Activated CD4-positive, alpha-beta T cell treated with anti-CD3 and anti-CD28 coated beads for 48 hours (primary cell): ENCODE results near the gene LYPD6.

ENCODE experiments used
- DNase-seq: peaks from one replicate; pipeline ENCODE4 v3.0.0-alpha.2; 2020

Gene LYPD6

DNA sequence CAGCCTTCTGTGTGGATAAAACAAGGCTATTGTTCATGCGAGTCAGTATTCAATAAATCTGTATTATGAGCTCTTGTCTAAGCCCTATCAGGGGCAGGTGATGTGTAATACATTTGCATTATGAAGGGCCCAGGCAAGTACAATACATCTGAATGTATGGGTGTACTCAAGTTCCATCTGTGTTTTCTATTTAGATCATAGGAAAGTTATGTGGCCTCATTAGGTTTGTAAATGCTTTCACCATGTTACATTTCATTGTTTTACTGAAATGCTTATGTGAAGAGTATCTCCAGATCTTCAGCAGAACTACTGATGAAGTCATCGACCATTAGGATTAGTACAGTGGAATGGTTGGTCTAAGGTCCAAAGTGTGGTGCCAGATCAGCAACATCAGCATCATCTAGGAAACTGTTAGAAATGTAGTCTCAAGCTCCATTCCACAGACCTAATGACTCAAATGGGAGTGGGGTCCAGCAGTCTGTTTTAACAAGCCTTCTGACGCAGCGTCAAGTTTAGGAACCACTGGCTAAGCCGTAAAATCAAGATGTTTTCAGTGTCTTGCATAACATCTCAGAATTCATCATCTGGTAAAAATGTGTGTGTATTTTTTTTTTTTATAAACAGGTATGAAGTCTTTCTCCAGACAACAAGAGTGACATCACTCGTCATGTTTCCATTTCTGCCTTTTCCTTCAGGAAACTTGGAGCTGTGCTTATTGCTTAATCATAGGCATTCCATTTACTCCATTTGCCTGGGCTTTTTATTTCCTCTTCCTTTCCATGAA lies 80.5 kb downstream of the LYPD6 start:
- DNase-seq, result no peak

DNA sequence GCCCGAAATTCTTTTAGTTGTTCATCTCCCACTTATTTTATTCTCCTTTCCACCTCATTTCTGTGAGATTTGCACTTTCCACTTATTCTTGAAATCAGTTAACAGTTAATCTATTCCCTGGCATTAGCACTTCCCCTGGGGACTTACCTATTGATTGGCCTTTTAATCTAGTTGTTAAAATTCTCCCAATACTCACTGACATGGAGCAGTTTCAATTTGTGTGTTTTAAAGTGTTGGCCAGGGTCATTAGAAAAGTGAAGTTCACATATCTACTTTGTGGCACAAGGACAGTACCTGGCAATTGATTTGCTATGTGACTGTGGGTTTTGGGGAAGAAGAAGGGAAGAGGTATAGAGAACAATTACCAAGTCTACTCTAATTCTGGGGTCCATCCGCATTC lies 83.1 kb downstream of the LYPD6 start:
- no peak for DNase-seq

DNA sequence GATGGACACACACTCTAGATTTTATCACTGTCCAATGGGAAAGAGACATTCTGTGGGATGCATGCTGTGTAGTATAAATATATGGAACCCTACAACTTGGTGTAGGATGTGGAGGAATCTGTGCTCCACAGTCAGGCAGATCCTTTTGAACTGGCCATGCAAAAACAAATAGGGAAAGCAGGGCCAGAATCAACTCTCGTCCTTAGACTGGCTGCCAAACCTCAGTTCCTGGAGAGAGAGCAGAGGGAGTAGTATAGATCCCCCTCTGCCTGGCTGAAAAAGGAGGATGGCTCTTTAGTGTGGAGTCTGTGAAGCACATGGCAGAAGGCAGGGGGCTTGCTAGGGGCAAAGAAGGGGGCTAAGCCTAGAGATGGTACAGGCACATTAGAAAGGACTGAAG lies 84.7 kb downstream of the LYPD6 start:
- DNase-seq, result no peak

DNA sequence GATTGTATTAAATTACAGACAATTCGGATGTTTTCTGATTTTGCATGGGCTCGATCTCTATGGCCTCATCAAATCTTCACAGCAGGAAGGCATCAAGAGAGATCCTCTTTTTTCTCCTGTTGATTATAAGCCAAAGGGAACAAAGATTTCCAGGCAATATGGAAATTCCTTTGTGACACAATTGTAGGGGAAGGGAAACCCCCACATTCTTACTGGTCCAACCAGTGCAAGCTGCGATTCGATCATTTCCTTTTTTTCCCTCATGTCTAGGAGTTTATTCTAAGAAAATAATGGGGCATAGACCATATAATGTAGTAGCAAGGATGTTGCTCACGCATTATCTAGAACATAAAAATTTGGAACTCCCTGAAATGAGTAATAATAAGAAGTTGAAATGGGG lies 87.7 kb downstream of the LYPD6 start:
- DNase-seq, result no peak

DNA sequence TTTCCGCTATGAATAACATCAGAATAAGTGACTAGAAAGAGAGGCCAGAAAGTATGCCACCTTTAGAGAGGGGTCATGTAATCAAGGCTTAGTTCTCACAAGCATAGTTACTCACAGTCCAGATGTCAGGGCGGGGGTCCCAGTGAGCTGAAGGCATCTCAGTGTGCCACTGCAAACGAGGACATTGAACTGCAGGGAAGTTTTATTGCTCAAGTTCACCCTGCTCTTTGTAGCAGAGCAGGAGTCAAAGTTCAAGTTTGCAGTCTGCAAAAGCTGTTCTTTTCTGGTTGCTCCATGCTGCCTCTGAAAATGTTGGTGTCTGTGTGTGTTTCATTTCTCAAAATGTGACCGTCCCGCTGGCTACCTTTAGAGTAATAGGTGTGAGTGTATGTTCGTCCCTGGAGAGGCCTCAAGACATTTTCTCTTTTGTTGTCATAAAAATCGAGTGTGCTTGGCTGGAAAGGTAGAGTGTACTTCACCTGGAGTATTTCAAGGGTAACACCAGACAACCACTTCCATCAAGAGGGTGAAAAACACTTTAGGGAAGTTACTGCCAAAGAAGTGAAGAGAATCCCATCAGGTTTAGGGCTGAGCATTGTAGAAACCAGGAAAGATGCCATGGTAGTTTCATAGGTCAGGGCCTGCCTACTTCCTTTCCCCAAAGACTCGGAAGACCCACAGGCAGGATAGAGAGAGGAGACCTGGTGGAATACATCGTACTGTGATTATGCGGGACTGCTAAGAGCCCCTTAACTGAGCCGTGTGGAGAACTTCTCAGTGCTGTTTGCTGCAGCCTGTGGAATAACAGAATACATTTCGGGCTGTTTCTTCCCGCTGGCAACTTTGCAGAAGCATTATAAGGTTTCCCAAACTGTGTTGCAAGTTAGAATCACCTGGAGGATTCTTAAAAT lies 89.9 kb downstream of the LYPD6 start:
- no peak for DNase-seq

DNA sequence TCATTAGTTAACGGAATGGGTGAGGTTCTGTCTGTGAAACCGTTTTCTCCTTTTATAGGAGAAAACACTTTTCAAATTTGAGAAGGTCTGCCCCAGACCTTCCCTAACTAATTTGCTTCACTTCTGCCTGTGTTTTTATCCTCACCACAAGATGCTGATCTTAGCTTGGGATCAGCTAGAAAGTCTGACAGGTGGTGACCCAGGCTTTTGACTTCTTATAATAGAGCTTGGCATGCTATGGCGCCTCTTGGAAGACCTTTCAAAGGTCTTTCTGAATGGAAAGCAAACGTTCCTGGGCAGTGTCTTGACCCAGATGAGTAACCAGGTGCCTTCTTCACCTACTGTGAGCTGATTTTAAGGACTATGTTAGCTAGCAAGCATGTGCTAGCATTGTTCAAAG lies 91.4 kb downstream of the LYPD6 start:
- DNase-seq, result no peak

DNA sequence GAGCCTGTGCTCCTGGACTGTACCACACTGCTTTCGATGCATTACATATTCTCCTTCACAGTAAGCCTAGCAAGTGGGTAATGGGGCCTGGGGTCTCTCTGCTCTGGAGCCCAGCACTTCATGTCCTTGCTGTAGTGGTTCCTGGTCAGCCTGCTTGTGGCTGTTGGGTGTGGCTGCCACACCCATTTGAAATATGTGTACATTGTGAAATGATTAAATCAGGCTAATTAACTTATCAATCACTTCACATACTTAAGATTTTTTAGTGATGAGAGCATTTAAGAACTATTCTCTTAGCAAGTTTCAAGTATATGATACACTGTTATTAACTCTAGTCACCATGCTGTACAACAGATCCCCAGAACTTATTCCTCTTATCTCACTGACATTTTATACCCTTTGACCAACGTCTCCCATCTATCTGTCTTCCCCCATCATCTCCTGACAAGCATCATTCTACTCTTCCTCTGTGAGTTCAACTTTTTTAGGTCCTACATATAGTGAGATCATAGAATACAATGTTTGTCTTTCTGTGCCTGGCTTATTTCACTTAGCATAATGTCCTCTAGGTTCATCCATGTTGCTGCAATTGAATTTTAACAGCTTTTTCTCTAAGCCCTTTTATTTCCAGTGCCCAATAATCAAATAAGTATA lies 92.1 kb downstream of the LYPD6 start:
- no peak for DNase-seq

DNA sequence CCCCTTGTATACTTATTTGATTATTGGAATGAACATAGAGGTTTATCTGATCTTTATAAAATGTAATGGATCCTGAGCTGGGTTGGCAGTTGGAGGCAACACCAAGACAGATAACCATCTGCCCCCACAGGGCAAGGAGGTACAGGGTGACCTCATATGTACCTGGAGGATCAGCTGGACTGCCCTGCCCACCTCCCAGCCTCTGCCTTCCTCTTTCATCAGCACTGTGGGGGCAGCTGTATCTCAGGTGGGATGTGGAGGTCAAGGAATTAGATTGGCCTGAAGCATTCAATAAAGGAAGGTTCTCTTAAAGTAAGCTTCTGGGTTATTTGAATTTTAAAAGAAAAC lies 92.6 kb downstream of the LYPD6 start:
- DNase-seq, result no peak

DNA sequence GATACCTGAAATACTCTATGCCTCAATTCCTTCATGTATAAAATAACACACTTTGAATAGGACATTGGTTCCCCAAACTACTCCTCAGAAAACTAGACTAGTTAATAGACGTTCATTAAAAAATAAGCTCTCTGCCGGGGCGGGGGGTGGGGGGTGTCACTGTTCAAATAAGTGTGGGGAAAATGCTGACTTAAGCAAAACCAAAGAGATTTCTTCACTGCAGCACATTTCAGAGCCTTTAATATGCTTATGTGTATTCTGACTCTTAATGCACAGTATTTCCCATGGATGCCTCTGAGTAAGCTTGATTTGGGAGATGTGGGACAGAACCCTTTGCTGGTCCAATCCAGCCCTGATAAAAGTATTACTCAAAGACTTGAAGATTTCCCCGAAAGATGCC lies 93.2 kb downstream of the LYPD6 start:
- no peak for DNase-seq

DNA sequence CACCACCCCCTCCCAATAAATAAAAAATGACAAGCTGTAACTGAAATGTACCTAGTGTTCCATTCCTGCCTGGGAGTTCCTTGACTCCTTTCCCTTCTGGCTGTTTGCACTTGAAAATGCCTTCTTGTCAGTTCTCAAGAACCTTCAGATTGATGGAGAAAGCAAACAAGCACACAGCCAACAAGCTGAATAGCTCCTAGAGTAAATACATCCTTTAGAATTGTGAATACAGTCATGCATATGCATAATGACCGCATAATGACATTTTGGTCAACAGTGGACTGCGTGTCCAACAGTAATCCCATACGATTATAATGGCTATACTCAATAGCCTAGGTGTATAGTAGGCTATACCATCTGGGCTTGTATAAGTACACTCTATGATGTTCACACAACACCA lies 97.0 kb downstream of the LYPD6 start:
- DNase-seq, result no peak

DNA sequence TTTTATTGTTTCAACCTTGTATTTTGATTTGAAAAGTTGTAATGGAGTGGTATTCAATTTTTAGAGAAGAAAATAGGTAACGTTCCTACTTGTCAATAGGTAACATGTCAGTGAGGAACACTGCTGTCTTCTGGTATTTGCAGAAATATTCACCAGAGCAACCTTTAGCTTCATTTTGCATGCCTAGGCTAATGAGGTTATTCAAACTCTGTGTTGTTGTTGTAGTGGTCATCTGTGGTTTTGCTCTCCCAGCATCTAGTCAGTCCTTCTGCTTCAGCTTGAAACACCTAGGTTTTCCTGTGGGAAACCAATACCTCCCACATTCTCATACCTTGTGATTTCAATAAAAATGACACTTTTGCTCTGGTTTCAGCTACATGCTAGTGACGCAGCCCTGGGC lies 98.4 kb downstream of the LYPD6 start:
- DNase-seq, result no peak

DNA sequence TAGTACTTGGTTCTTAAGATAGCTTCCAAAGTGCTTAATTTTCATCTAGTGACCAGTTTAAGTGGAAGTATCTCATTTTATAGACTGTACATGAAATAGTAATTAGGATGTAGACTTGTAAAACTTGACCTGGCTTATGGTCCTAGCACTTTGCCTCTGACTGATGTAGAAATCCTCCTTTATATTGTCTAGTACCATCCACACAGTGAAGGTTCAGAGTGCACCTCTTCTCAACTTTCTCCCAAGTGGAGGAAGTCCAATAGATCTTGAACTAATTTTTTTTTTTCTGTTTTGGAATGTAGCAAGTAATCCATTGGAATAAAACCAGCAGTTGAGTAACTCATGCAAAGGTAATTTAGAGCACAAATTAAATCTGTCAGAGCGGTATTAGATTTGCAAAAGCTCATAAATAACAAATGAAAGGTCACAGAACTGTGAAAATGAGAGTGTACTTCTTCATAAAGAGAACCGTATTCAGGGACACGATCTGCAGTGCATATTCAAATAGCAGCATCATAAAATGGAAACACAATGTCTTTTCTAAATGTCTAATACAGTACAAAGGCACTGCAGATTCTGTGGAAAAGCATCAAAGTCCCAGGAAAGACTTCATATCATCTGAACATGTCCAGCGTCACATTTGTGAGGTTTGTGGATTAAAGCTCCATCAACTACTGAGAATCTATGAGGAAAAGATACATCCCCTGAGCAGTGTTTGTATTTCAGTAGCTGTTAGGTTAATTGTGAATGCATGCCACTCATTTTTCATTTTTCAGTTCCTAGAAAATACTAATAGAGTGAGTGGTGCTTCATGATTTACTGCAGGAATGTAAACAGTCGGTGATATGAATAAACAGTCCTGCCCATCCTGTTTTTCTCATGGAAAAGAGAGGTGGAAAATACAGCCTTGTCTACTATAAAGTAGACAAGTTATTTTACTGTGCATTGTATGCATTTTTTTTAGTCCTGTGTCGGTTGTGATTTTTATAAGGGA lies 100.7 kb downstream of the LYPD6 start:
- DNase-seq, result no peak

DNA sequence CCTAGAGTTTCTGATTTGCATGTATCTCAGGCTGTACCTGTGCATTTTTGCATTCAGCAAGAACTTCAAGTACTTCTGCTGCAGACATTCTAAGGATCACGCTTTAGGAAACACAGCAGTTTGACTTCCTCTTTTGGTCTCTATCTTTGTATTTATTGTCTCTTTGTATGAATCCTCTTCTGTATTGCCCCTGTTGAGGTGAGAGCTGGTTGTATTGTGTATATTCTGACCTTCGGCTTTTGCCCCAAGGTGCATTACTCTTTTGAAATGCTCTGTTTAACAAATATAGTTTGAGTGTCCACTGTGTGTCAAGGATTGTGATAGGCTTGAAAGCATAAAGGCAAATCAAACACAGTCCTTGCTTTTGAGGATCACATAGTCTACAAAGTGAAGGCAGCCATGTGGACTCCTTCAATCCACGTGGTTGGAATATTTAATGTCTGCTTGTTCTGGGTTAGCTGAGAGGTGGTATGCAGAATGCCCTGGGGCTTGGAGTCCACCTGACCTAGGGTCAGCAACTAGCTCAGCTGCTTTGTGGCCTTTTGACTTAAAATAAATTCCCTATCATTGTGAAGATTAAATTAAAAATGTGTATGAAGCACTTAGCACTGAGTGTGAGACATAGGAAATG lies 108.1 kb downstream of the LYPD6 start:
- DNase-seq, result no peak

DNA sequence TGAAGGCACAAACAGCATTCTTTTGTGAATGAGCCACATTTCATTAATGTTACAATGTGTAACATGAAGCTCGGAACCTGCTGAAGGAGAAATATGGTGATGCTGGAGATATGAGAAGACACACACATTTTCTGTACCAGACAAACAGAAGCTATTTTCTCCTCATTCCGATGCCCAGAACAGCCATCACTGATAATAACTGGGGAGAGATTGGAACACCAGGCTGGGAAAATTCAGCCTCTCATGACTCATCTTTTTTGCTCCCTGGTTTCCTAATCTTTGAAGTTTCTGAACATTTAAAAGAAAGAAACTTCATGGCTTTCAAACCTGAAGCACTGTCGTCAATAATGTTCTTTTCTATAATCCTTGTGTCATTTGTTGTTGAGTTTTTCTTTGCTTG lies 110.9 kb downstream of the LYPD6 start:
- DNase-seq, result no peak

DNA sequence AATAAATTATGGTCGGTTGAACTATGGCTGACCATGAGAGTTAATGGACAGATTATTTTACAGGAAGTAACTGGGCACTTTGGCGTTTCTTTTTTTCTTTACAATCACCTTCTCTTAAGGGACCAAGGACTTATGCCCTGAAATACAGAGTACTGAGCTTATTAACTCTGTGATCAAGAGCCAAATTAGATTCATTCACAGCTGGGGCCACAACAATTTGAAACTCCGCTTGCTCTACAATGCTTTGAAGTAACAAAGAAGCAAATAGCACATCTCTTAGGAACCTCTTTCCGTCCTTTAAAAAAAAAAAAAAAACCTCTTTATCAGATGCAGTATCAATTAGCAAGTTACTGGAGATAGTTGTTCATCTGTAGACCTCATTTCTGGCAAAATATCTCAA lies 112.0 kb downstream of the LYPD6 start:
- no peak for DNase-seq

DNA sequence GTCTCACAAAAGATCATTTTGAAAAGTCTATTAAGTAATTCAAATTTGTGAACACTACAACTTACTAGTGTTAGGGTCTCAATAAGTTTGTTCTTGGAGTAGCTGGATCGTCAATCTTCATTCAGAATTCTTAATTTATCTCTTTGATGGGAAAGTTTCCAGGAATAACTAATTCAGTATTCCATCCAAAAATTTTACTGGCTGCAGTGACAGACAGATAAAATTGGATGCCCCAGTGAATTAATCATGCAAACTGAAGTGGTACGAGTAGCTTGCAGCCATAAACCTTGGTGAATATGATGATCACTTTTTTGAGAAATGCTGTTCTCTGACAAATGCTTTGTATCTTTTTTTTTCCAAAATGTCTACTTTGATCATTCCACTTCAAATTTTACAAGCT lies 112.8 kb downstream of the LYPD6 start:
- no peak for DNase-seq

DNA sequence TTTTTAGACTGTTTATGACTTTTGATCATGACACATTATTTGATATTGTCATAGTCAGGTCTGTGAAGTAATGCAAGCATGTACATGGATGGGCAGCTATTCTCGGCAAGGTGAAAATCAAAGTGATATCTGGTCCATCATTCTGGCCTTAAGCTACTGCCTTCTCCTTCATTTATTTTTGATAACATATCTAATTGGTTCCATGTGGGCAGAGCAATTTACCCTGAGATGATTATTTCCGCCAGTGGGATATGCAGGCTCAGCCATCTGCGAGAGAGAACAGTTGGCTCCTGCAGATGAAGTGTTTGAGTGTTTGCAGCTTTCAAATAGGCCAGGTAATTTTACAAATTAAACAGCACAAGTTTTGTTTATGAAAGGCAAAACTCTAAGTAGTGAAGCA lies 116.4 kb downstream of the LYPD6 start:
- DNase-seq, result no peak

DNA sequence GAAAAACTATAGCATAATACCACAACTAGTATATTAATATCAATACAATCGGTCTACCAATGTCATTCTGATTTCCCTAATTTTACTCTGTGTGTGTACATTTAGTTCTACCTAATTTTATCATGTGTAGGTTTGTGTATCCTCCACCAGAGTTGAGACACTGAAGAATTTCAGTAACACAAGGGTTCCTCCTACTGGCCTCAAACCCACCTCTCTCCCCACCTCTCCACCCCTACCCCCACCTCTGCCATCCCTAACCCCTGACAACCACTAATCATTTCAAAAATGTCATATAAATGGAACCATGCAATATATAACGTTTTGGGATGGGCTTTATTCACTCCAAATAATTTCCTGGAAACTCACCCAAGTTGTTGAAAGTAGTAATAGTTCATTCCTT lies 117.9 kb downstream of the LYPD6 start:
- no peak for DNase-seq

DNA sequence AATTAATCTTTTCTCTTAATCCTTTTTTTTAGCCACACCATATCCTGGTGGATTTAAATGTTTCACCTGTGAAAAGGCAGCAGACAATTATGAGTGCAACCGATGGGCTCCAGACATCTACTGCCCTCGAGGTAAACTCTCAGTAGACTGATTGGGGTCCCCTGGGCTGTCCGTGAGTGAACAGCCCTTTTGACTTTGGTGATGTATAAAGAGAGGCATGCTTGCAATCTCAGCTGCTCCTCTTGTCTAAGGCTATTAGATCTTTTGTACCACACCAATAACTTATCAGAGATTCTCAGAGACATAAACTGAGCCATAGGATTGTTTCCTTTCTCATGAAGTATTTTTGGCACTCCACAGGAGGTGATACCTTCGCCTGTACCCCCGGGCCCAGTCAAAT lies 118.6 kb downstream of the LYPD6 start:
- no peak for DNase-seq

DNA sequence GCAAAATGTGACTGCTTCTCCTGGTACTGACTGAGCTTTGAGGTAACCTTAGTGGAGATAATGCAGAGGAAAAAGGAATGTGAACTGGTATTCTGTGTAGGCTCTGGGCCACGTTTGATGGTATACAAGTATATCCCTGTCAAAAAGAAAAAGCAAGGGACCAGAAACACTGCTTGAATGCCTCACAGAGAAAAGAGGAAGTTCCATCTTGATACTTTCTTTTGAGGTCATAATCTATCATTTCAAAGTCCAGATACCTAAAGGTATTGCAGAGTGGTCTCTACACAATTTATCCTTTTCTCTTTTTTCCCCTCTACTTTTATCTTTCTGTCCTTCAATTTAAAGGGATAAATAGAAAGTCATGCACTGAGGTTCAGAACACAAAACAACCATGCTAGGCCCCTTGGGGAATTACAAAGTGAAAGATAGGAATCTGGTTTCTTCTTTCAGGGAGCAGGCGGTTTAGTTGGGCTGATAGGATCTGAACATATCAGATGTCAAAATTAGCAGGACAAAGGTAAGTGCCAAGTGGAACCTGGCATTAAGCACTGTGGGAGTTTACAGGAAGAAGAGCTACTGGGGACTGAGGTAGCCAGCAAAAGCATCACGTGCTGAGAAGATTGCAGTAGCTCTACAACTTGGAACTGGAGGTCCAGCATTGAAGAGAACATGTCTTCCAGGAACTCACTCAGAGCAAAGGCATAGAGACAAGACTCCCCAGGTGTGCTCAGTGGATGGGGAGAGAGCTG lies 121.2 kb downstream of the LYPD6 start:
- no peak for DNase-seq

DNA sequence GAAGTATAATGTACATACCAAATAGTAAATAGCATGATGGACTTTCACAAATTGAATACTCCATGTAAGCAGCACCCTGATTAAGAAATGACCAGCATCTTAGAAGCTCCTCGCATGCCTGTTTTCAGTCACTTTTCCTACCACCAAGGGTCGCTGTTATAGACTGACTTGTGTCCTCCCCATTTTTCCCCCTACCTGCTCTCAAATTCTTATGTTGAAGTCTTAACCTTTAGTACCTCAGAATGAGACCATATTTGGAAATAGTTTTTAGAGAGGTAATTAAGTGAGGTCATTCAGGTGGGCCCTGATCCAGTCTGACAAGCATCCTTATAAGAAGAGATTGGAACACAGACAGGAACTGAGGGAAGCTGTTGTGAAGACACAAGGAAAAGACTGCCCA lies 125.9 kb downstream of the LYPD6 start:
- no peak for DNase-seq
